ENCODE results near the gene ARL10.

ARL10 gene

GRCh38 chr5:176365351-176366231 lies at the start of gene ARL10:
ARL10 (plus strand) TSS chr5:176365487; CDS start chr5:176365564, 77 bp downstream.
- Histone ChIP-seq H3K27ac (ENCODE audit: low read depth in 2 of 2, low read length in 2 of 2) (peak within 1 kb of the TSS in 1 of 2 donors; percentile 23), H3K4me1 (ENCODE audit: control insufficient read depth in 2 of 2, insufficient read depth in 2 of 2, low read length in 2 of 2) (peaks cover 8 to 14% of the 10 kb centered on the region in 2 donors), H3K9ac (ENCODE audit: low read depth in 1 of 2, low read length in 2 of 2) (peak within 1 kb of the TSS; percentile 32 to 61), H3K36me3 (ENCODE audit: control insufficient read depth in 2 of 2, insufficient read depth in 2 of 2, low read length in 2 of 2) (no peaks in the 10 kb centered on the region), H3K9me3 (ENCODE audit: control insufficient read depth in 2 of 2, low read length in 2 of 2) (no peaks in the 10 kb centered on the region), H3K27me3 (ENCODE audit: control insufficient read depth in 2 of 2, insufficient read depth in 2 of 2, low read length in 2 of 2) (peaks cover 0 to 3% of the 10 kb centered on the region in 2 donors), H3K4me3 (ENCODE audit: low read length in 2 of 2) (peak within 1 kb of the TSS; percentile 73 to 78)

- no peaks in the 10 kb centered on the region for H3K9me3 ChIP-seq (ENCODE audit: control insufficient read depth in 2 of 2, low read length in 2 of 2)
- no peaks in the 10 kb centered on the region for H3K27me3 ChIP-seq (ENCODE audit: control insufficient read depth in 2 of 2, insufficient read depth in 2 of 2, low read length in 2 of 2)
- H3K36me3 ChIP-seq (ENCODE audit: control insufficient read depth in 2 of 2, insufficient read depth in 2 of 2, low read length in 2 of 2): peaks cover 24% of the 10 kb centered on the region in 2 donors
- no peaks in the 10 kb centered on the region for H3K4me1 ChIP-seq (ENCODE audit: control insufficient read depth in 2 of 2, insufficient read depth in 2 of 2, low read length in 2 of 2)
- no peak overlapping the region for H3K4me3 ChIP-seq (ENCODE audit: low read length in 2 of 2)
- no peak overlapping the region for H3K9ac ChIP-seq (ENCODE audit: low read depth in 1 of 2, low read length in 2 of 2)
- no peak overlapping the region for H3K27ac ChIP-seq (ENCODE audit: low read depth in 2 of 2, low read length in 2 of 2)
These were observed 47.5 kb upstream of the ARL10 start for GRCh38 chr5:176317534-176318374.

GRCh38 chr5:176319827-176320554 lies 45.3 kb upstream of the ARL10 start:
- Histone ChIP-seq H3K36me3 (ENCODE audit: control insufficient read depth in 2 of 2, insufficient read depth in 2 of 2, low read length in 2 of 2) (peaks cover 24 to 30% of the 10 kb centered on the region in 2 donors), H3K27ac (ENCODE audit: low read depth in 2 of 2, low read length in 2 of 2) (no peak overlapping the region), H3K9ac (ENCODE audit: low read depth in 1 of 2, low read length in 2 of 2) (no peak overlapping the region), H3K27me3 (ENCODE audit: control insufficient read depth in 2 of 2, insufficient read depth in 2 of 2, low read length in 2 of 2) (no peaks in the 10 kb centered on the region), H3K4me3 (ENCODE audit: low read length in 2 of 2) (no peak overlapping the region), H3K9me3 (ENCODE audit: control insufficient read depth in 2 of 2, low read length in 2 of 2) (no peaks in the 10 kb centered on the region), H3K4me1 (ENCODE audit: control insufficient read depth in 2 of 2, insufficient read depth in 2 of 2, low read length in 2 of 2) (no peaks in the 10 kb centered on the region)

GRCh38 chr5:176320577-176320976 lies 44.7 kb upstream of the ARL10 start:
- Histone ChIP-seq H3K4me3 (ENCODE audit: low read length in 2 of 2) (no peak overlapping the region), H3K4me1 (ENCODE audit: control insufficient read depth in 2 of 2, insufficient read depth in 2 of 2, low read length in 2 of 2) (no peaks in the 10 kb centered on the region), H3K36me3 (ENCODE audit: control insufficient read depth in 2 of 2, insufficient read depth in 2 of 2, low read length in 2 of 2) (peaks cover 18 to 25% of the 10 kb centered on the region in 2 donors), H3K9me3 (ENCODE audit: control insufficient read depth in 2 of 2, low read length in 2 of 2) (no peaks in the 10 kb centered on the region), H3K9ac (ENCODE audit: low read depth in 1 of 2, low read length in 2 of 2) (no peak overlapping the region), H3K27me3 (ENCODE audit: control insufficient read depth in 2 of 2, insufficient read depth in 2 of 2, low read length in 2 of 2) (no peaks in the 10 kb centered on the region), H3K27ac (ENCODE audit: low read depth in 2 of 2, low read length in 2 of 2) (no peak overlapping the region)

- Histone ChIP-seq H3K27me3 (ENCODE audit: control insufficient read depth in 2 of 2, insufficient read depth in 2 of 2, low read length in 2 of 2) (no peaks in the 10 kb centered on the region), H3K4me3 (ENCODE audit: low read length in 2 of 2) (no peak overlapping the region), H3K4me1 (ENCODE audit: control insufficient read depth in 2 of 2, insufficient read depth in 2 of 2, low read length in 2 of 2) (no peaks in the 10 kb centered on the region), H3K9ac (ENCODE audit: low read depth in 1 of 2, low read length in 2 of 2) (no peak overlapping the region), H3K9me3 (ENCODE audit: control insufficient read depth in 2 of 2, low read length in 2 of 2) (no peaks in the 10 kb centered on the region), H3K36me3 (ENCODE audit: control insufficient read depth in 2 of 2, insufficient read depth in 2 of 2, low read length in 2 of 2) (peaks cover 20 to 21% of the 10 kb centered on the region in 2 donors), H3K27ac (ENCODE audit: low read depth in 2 of 2, low read length in 2 of 2) (no peak overlapping the region)
These were observed 31.1 kb upstream of the ARL10 start for GRCh38 chr5:176334031-176334770.

- Histone ChIP-seq H3K4me3 (ENCODE audit: low read length in 2 of 2) (no peak overlapping the region), H3K4me1 (ENCODE audit: control insufficient read depth in 2 of 2, insufficient read depth in 2 of 2, low read length in 2 of 2) (peaks cover 3 to 4% of the 10 kb centered on the region in 2 donors), H3K27ac (ENCODE audit: low read depth in 2 of 2, low read length in 2 of 2) (no peak overlapping the region), H3K36me3 (ENCODE audit: control insufficient read depth in 2 of 2, insufficient read depth in 2 of 2, low read length in 2 of 2) (peaks cover 17 to 20% of the 10 kb centered on the region in 2 donors), H3K9me3 (ENCODE audit: control insufficient read depth in 2 of 2, low read length in 2 of 2) (no peaks in the 10 kb centered on the region), H3K27me3 (ENCODE audit: control insufficient read depth in 2 of 2, insufficient read depth in 2 of 2, low read length in 2 of 2) (no peaks in the 10 kb centered on the region), H3K9ac (ENCODE audit: low read depth in 1 of 2, low read length in 2 of 2) (no peak overlapping the region)
These were observed 27.4 kb upstream of the ARL10 start for GRCh38 chr5:176337913-176338312.

- no peak overlapping the region for H3K9ac ChIP-seq (ENCODE audit: low read depth in 1 of 2, low read length in 2 of 2)
- H3K4me3 ChIP-seq (ENCODE audit: low read length in 2 of 2): no peak overlapping the region
- no peaks in the 10 kb centered on the region for H3K9me3 ChIP-seq (ENCODE audit: control insufficient read depth in 2 of 2, low read length in 2 of 2)
- H3K27me3 ChIP-seq (ENCODE audit: control insufficient read depth in 2 of 2, insufficient read depth in 2 of 2, low read length in 2 of 2): no peaks in the 10 kb centered on the region
- H3K36me3 ChIP-seq (ENCODE audit: control insufficient read depth in 2 of 2, insufficient read depth in 2 of 2, low read length in 2 of 2): peaks cover 17 to 20% of the 10 kb centered on the region in 2 donors
- peaks cover 3 to 4% of the 10 kb centered on the region in 2 donors for H3K4me1 ChIP-seq (ENCODE audit: control insufficient read depth in 2 of 2, insufficient read depth in 2 of 2, low read length in 2 of 2)
- H3K27ac ChIP-seq (ENCODE audit: low read depth in 2 of 2, low read length in 2 of 2): no peak overlapping the region
These were observed 26.0 kb upstream of the ARL10 start for GRCh38 chr5:176339304-176339703.

- H3K9ac ChIP-seq (ENCODE audit: low read depth in 1 of 2, low read length in 2 of 2): no peak overlapping the region
- peaks cover 33 to 35% of the 10 kb centered on the region in 2 donors for H3K36me3 ChIP-seq (ENCODE audit: control insufficient read depth in 2 of 2, insufficient read depth in 2 of 2, low read length in 2 of 2)
- no peak overlapping the region for H3K27ac ChIP-seq (ENCODE audit: low read depth in 2 of 2, low read length in 2 of 2)
- peaks cover 3 to 4% of the 10 kb centered on the region in 2 donors for H3K4me1 ChIP-seq (ENCODE audit: control insufficient read depth in 2 of 2, insufficient read depth in 2 of 2, low read length in 2 of 2)
- H3K9me3 ChIP-seq (ENCODE audit: control insufficient read depth in 2 of 2, low read length in 2 of 2): no peaks in the 10 kb centered on the region
- H3K4me3 ChIP-seq (ENCODE audit: low read length in 2 of 2): no peak overlapping the region
- H3K27me3 ChIP-seq (ENCODE audit: control insufficient read depth in 2 of 2, insufficient read depth in 2 of 2, low read length in 2 of 2): no peaks in the 10 kb centered on the region
These were observed 23.7 kb upstream of the ARL10 start for GRCh38 chr5:176341325-176342157.

- H3K9me3 ChIP-seq (ENCODE audit: control insufficient read depth in 2 of 2, low read length in 2 of 2): no peaks in the 10 kb centered on the region
- no peak overlapping the region for H3K27ac ChIP-seq (ENCODE audit: low read depth in 2 of 2, low read length in 2 of 2)
- H3K9ac ChIP-seq (ENCODE audit: low read depth in 1 of 2, low read length in 2 of 2): no peak overlapping the region
- H3K27me3 ChIP-seq (ENCODE audit: control insufficient read depth in 2 of 2, insufficient read depth in 2 of 2, low read length in 2 of 2): no peaks in the 10 kb centered on the region
- H3K36me3 ChIP-seq (ENCODE audit: control insufficient read depth in 2 of 2, insufficient read depth in 2 of 2, low read length in 2 of 2): peaks cover 32 to 33% of the 10 kb centered on the region in 2 donors
- H3K4me1 ChIP-seq (ENCODE audit: control insufficient read depth in 2 of 2, insufficient read depth in 2 of 2, low read length in 2 of 2): peaks cover 3 to 4% of the 10 kb centered on the region in 2 donors
- H3K4me3 ChIP-seq (ENCODE audit: low read length in 2 of 2): no peak overlapping the region
These were observed 23.2 kb upstream of the ARL10 start for GRCh38 chr5:176342158-176342483.

All from mucosa of rectum (tissue), 2 donors.